ENCODE data around the gene TMC4.

DNA sequence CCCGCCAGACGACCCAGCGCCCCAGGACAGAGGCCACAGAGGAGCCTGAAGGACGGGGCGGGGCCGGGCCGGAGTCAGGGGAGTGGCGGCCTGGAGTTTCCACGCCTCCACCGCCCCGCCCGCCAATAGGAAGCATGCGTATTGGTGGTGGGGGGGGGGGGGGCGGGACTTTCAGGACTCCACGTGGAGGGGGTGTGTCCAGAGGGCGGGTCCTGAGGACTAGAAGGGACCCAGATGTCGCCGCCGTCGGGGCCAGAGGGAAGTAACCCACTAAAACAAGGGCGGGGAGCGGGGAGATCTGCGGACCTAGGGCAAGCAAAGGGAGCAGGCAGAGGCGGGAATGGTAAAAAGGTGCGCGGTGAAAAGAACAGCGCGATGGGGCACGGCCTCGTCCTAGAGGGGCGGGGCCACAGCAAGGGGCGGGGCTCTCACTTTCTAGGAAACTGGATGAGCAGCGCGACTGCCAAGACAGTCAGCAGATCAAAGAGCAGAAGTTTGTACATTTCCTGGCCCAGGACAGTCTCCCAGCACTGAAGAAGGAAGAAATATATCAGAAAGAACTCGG lies 10.6 kb downstream of the TMC4 start:
- TF ChIP-seq POLR2A (IDR thresholded peaks at IDR 0.05) = no peak
- TF ChIP-seq, protein P1, sequence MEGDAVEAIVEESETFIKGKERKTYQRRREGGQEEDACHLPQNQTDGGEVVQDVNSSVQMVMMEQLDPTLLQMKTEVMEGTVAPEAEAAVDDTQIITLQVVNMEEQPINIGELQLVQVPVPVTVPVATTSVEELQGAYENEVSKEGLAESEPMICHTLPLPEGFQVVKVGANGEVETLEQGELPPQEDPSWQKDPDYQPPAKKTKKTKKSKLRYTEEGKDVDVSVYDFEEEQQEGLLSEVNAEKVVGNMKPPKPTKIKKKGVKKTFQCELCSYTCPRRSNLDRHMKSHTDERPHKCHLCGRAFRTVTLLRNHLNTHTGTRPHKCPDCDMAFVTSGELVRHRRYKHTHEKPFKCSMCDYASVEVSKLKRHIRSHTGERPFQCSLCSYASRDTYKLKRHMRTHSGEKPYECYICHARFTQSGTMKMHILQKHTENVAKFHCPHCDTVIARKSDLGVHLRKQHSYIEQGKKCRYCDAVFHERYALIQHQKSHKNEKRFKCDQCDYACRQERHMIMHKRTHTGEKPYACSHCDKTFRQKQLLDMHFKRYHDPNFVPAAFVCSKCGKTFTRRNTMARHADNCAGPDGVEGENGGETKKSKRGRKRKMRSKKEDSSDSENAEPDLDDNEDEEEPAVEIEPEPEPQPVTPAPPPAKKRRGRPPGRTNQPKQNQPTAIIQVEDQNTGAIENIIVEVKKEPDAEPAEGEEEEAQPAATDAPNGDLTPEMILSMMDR (IDR thresholded peaks at IDR 0.05) = no peak
